GM19238 (cell line): ENCODE measurements around the gene RNU1-3.
"Not testable (repeated sequence)": the region's sequence is repeated elsewhere in the genome, so short reads cannot be mapped to it uniquely, and the experiment has no call there.

Experiments
- DNase-seq: peaks from one replicate; pipeline ENCODE4 v3.0.0; 2011; ENCODE audit warnings: low spot score; ENCODE audit not compliant: insufficient read length

Gene RNU1-3

DNA sequence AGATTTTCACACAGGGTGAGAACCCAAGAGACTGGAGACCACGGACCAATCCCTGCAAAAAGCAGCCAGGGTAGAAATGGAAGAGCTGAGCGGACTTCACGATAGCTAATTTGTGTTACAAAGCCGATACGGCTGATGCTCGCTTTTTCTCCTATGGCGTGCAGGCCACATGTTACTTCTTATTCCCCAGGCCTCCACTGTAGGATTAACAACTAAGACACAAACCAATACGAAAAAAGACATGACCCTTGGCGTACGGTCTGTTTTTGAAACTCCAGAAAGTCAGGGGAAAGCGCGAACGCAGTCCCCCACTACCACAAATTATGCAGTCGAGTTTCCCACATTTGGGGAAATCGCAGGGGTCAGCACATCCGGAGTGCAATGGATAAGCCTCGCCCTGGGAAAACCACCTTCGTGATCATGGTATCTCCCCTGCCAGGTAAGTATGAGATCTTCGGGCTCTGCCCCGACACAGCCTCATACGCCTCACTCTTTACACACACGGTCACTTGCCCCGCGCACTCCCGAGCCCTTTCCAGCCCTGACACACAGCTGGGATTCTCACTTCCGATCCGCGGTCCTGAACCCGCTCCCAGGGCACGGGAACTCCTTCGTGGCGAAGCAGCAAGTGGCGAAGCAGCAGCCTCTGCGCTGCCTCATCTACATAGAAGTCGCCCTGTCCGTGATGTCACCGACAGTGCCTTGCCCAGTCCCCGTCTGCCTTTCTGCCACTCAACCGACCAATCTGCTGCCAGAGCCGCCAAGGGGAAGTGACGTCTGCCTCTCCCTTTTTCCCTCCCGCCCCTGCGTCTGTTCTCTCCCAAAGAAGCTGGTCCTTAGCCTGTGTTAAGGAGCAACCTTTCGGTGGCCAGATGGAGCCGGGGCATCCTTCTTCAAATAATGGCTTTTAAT is at the start of gene RNU1-3:
RNU1-3 (minus strand) TSS at position 447 of the 912 bp plus-strand sequence.
- DNase-seq: not testable (repeated sequence)

DNA sequence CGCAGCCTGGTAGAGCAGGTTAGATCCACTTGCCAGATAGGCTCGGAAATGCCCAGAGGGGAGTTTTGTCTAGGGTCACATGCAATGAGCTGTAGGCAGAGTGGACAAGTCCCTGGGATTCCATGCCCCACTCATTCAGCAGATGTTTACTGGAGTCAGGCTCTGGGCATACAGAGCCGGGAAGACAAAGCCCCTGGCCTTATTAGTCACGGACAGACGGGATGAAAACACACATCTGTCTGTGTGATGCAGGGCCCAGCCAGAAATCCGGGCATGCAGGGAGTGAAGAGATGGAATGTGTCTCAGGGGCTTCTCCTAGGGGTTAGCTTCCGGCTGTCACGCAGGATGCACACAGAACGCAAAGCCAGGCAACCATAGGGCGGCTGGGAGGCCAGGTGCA is 46.7 kb upstream of the RNU1-3 start:
- DNase-seq: not testable (repeated sequence)

DNA sequence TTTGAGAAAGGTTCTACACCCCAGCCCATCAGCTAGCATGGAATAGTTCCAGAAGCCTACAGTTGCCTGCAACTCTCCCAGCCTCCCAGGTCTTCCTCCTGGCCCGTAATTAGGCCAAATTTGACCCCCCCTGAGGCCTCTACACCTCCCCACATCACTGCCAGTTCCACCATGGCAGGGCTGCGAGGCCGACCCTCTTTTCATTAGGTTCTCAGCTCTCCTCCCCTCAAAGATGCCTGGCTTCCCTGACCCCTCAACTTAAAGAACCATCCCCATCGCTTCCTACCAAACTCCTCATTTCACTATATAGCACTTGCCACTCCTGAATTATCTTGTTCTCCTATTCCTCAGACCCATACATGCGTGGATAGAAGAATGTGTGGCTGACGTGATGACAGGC is 46.2 kb upstream of the RNU1-3 start:
- DNase-seq: not testable (repeated sequence)

DNA sequence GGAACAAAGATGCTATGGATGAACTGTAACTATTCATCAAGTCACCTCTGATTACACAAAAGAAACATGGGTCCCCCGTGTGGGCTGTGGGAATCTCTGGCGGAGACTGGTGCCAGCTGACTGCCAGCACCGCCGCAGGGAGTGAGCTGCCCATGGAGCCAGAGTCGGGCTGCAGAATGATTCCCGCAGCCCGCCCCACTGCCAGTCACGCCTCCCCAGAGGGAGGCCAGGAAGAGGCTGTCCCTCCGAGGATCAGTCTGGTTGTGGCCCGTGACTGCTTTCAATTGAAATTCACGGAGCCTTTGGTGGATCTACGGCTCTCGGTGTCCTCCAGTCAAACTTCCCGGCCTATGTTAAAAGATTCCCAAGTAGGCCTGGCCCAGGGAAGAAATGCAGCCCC is 45.8 kb upstream of the RNU1-3 start:
- DNase-seq: not testable (repeated sequence)

DNA sequence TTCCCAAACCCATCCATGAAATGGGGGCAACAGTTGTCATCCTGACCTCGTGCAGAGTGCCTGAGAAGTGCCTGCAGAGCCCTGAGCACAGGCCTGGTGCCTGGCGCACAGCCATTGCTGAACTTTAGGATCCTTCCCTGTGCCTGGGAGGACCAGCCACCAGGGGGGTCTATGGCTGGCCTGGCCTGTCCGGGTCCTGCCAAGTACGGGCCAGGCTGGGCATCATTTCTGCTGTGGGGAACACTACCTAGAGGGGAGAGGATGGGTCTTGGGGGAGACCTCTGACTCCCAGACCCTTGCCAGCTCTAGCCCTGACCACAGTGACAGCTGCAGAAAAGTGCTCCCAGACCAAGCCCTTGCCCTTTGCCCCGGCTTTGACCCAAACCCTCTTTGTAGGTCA is 45.4 kb upstream of the RNU1-3 start:
- not testable (repeated sequence) for DNase-seq

DNA sequence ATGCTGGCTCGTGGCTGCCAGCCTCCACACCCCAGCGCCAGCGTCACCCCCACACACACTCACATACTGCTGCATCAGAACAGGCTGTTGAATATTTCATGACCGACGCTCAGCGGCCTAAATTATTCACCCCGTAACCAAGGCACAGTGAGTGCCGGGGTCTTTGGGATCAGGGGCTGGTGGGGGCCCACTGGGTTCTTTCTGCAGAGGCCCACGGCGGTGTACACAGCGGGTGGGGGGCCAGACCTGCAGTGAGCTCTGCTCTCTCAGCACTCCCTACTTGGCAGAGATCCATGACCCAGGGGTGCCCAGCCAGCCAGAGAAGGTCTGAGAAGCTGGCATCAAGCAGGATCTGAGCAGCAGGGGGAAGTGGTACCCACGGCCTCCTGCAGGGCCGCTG is 43.9 kb upstream of the RNU1-3 start:
- DNase-seq: not testable (repeated sequence)

DNA sequence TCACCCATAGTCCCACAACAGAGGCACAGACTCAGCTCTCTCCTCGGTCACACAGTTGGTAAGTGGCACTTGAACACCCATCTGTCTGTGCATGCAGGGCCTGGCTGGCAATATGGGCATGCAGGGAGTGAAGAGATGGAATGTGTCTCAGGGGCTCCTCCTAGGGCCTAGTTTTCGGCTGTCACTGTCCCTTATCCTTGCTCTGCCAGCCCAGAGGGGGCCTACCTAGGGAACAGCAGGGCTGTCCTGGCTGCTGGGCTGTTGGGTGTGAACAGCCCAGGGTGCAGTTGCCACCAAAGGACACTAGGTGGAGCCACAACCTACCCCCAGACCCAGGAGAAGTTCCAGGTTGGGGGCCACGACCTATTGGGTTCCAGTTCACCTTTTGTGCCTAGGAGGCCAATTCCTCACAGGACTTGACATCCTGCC is 42.9 kb upstream of the RNU1-3 start:
- DNase-seq: not testable (repeated sequence)

DNA sequence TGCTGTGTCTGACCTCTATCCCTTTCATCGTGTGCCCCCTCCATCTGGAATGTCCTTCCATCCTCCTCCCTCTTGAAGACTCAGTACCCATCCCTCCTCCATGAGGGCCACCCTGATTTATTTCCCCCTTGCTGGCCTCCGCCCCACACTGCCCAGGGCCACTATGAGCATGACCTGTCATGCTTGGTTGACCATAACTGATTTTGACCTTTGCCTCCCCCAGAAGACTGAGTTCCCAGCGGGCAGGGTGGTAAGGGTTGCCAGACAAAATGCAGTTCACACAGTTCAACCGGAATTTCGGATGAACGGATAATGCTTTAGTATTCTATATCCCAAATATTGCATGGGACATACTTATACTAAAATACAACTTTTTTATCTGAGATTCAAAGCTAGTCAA is 42.0 kb upstream of the RNU1-3 start:
- not testable (repeated sequence) for DNase-seq

DNA sequence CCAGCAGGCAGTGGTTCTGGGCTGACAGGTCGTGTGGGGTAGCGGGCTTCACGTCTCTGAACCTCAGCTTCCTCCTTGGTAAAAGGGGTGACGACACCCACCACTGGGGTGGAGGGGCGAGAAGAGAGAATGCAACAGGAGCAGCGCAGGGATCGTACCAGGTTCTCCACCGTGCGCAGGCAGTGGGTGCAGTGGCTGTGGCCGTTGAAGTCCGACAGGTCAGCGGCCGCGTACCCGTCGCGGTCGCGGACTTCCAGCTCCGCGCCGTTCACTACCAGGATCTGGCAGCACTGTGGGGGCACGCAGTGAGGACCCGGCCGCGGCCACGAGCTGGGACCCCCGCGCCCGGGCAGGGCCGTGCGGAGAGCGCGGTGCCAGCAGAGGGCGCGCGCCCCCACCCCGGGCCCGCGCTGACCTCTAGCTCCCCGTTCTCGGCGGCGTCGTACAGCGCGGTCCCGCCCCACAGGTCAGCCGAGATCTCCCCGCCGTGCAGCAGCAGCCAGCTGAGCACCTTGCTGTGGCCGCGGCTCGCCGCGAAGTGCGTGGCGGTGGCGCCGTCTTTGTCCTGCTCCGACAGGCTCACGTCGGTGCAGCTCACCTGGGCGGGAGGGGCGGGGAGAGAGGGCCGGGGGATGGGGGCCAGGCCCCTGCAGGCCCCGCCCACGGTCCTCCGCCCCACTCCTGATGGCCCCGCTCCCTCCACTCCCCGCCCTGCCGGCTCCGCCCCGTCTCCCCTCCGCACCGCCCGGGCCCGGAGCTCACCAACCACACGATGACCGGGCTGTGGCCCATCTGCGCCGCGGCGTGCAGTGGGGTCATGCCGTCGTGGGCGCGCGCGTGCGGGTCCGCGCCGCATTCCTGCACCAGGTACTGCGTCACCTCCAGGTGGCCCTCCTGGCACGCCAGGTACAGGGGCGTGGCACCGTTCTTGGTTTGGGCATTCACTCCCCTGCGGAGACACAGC is 40.7 kb upstream of the RNU1-3 start:
- not testable (repeated sequence) for DNase-seq

DNA sequence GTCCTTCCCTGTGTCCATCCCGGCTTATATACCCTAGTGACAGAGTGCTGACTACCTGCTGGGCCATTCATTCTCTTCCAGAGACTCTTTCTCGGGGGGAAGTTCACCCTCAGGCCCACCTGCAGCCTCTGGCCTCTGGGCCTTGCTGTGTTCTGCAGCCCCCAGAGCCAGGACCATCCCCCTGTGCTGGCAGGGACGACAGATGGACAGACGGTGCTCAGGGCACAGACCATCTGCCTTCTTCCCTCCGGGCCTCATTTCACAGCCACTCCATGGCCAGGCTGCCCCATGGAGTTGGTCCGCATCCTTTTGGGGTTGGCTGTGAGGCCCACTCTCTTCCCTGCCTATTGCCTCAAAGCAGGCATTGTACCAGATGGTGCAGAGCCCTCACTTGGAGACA is 39.6 kb upstream of the RNU1-3 start:
- not testable (repeated sequence) for DNase-seq

DNA sequence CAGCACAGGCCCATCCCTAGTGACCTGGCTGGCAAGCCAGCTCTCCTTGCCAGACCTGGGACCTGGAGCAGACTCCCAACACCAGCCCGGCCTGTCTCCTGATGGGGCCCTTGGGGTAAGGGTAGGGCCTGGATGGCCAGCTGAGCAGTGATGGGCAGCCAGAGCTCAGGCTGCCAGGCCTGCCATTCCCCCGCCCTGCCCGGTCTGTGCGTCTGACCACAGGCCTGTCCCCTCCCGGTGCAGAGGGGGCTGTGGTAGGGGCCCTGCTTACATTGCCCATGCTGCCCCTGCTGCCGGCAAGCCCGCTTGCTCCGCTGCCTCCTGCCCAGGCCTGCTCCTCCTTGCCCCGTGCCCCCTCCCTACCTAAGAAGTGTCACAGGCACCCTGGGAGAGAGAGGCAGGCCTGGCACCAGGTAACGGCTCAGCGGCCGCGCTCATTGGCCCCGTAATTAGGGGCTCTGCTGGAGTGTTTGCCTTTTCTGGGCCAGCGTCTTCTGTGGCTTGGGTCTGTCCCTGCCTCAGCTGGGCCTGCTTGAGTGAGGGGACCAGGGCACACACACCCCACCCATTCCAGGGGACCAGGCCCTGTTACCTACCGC is 37.9 kb upstream of the RNU1-3 start:
- not testable (repeated sequence) for DNase-seq

DNA sequence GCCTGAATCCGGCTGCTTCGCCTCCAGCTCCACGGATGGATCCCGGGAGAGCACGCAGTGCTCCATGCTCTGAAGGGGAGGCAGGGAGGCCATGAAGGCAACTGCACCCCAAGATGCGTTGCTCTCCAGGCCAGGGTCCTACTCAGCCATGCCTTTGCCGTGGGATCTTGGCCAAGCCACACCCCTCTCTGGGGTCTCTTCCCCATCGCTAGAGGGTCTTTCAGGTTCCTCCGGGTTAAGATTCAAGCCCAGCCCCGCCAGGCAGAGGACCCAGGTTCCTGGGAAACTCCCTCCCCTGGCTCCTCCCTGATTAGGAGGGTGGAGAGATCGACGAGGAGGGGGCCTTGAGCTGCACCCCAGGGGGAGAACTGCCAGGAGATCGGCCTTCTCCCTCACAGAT is 37.3 kb upstream of the RNU1-3 start:
- not testable (repeated sequence) for DNase-seq

DNA sequence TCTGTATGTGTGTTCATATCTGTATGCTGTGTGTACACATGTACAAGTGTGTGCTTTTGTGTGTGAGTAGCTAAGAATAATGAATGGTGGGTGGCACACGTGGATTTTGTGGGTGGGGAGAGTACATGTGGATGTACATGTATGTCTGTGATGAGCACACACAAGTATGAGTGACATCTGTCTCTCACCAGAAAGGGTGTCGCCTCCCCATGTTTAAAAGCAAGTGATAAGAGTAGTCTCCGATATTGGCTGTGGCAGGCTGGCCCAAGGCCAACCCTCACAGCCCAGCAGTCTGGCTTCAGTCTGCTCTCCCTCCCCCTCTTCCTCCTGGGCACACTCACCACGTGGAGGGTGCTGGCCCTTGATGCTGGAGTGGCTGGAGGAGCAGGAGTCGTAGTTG is 36.9 kb upstream of the RNU1-3 start:
- not testable (repeated sequence) for DNase-seq

DNA sequence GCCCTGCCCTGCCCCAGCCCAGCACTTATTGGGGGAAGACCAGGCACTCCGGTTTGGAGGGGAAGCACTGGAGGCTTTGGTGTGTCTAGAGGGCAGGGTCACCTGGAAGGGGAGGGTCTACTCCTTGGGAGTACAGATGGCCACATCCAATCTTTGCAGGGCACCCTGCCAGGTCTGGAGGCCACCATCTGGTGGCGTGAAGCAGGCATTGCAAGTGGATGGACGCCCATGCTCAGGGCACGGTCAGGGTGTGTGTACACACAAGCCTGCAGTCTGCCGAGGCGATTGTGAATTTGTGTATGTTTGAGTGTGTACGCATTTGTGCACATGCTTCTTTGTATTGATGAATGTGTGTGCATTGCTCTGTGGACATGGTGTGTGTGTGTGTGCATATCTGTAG is 36.4 kb upstream of the RNU1-3 start:
- DNase-seq: not testable (repeated sequence)

DNA sequence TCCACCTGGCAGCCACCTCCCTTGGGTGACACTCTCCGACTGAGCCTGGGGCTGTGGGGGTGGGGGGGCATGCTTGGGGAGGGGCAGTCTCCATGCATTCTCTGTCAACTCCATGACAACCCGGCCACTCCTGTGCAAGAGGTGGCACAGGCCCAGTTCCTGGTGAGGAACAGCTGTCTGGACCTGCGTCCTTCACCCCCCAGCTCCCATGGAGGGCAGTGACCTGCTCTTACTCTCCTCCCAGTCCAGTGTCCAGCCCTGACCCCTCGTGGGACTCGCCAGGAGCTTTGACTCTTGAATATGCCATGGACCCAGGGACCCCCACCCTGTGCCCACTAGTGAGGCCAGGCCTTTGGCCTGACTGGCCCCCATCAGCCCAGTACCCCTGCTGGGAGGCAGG is 35.5 kb upstream of the RNU1-3 start:
- DNase-seq: not testable (repeated sequence)

DNA sequence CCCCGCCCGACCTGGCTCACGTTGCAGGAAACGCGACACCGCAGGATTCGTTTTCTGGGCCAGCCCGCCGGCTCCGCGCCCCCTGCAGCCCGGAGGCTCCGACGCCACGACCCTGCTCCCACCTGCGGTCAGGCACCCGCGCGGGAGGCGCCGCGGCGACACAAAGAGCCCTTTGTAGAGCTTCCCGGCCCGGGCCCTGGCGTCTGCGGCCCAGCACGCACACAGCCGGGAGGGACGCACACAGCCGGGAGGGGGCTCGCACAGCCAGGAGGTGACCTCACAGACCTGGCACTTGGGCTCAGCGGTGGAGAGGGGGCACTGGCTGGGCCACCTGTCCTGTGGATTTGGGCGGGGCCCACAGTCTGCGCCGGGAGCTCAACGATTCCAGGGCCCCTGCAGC is 34.4 kb upstream of the RNU1-3 start:
- DNase-seq: not testable (repeated sequence)

DNA sequence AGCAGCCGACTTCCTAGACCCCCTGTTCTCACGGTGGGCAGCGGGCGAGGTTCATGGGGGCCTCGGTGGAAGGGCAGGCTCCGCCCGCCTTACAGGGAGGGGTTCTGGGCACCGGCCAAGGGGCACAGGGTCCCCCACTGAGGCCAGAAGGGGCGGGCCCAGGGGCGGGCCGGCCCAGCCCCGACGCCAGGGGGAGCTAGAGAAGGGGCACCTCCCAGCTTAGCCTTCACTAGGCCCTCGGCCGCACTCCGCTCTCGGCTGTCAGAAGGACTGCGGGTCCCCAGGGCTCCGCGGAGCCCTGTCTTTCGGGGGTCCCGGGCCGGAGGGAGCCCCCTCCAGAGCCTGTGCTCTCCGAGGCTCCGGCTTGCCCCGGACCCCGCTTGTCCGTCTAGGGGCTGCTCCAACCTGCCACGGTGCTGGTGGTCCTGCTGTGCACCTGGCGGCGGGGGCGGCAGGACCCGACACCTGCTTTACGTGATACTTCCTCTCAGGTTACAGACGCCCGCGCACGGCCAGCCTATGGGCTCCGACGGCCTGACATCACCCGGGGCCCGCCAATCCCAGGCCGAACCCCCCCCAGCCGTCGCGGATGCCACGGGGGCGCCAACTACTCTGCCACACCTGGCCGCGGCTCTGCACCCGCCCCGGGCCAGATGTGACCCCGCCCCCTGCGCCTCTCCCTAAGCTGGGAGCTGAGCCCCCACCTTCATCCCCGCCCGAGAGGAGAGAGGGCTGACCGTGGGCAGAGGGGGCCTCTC is 33.6 kb upstream of the RNU1-3 start:
- DNase-seq: not testable (repeated sequence)

DNA sequence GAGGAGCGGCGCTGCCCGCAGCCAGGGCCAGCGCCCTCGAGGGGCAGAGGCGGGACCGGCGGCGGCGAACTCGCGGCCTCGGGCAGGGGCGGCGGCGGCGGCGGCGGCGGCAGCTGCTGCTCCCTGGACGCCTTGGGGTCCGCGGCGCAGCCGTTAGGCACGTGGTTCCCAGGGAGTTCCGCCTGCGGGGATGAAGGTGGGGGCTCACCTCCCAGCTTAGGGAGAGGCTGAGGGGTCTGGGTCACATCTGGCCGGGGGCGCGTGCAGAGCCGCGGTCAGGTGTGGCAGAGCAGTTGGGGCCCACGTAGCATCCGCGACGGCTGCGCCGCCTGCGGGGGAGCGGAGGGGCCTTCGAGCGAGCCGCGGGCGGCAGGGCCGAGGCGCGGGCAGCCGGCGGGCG is 32.7 kb upstream of the RNU1-3 start:
- DNase-seq: not testable (repeated sequence)

DNA sequence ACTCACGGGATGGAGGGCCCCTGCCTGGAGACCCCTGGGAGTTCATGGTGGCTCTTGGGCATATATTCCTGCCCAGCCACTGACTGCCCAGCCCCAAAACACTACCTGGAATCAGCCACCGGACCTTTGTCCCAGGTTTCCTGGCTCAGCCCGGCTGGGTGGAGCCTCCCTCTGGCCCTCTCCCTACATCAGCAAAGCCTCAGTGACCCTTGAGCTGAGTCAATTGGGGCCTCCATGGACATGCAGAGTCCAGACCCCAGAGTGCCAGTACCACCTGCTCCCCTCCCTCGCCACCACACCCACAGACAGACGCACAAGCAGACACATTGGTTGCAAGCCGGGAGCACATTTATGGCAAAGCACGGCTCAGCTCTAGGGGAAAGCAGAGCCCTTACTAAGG is 30.4 kb upstream of the RNU1-3 start:
- DNase-seq: not testable (repeated sequence)

DNA sequence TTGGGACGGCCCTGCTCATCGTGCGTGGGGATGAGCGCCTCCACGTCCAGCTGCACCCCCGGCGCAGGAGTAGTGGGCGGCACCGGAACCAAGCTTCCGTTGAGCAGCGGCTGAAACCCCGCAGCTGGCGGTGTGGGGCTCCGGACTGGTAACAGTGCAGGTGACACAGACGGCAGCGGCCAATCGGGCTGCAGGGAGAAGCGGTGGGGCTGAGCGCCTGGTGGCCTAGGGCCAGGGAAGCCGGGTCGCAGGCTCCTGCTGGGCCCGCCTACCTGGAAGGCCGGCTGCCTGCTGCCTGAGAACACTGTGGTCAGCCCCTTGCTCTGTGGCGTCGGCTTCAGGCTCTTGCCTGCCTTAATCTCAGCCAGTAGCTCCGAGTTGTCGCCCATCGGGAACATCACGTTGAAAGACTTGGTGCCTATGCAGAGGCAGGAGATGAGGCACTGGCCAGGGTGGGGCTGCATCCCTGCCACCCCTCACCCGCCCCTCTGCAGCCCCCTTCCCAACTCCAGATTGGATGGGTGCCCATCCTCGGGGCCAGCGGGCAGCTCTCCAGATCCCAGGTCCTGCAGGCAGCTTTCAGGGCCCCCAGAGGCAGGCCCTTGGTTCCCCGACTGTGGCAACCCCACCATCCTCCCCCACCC is 29.9 kb upstream of the RNU1-3 start:
- DNase-seq: not testable (repeated sequence)
